RPMI7951 (cell line): ENCODE measurements around the gene ITFG2. TPM values are rescaled to one million over a fixed set of nuclear protein-coding genes. Genes with fewer than 3 reads are reported as not detected.

ENCODE experiments used
- DNase-seq: peaks from one replicate; pipeline ENCODE4 v3.0.0-alpha.2; 2012; ENCODE audit warnings: low read depth
- total RNA-seq: library from RNA; depleted of rRNA; stranded (reverse); fragments of >200 nt; shearing (Covaris generic); gene quantifications from 2 replicates; pipeline ENCODE4 v1.2.3, GENCODE V29; 2014

ITFG2 gene
- total RNA-seq, 1 experiment from 2014 or later = 13.9 TPM

GRCh38 chr12:2832550-2833127 is 20.2 kb downstream of the ITFG2 start:
- no peak for DNase-seq

- DNase-seq = no peak
Observed at GRCh38 chr12:2833327-2833726, 20.9 kb downstream of the ITFG2 start.

GRCh38 chr12:2833810-2834209 is 21.3 kb downstream of the ITFG2 start:
- DNase-seq = no peak

- no peak for DNase-seq
Observed at GRCh38 chr12:2834581-2835491, 22.4 kb downstream of the ITFG2 start, which contains the start of gene NRIP2. NRIP2 (minus strand) TSS chr12:2835035; CDS start chr12:2834983, 52 bp downstream.

GRCh38 chr12:2835691-2836403 is 23.4 kb downstream of the ITFG2 start:
- DNase-seq = no peak

- no peak for DNase-seq
Observed at GRCh38 chr12:2836574-2836973, 24.1 kb downstream of the ITFG2 start.

- DNase-seq = no peak
Observed at GRCh38 chr12:2841056-2841650, 28.7 kb downstream of the ITFG2 start.

GRCh38 chr12:2842948-2843347 is 30.5 kb downstream of the ITFG2 start:
- no peak for DNase-seq

- peak; percentile 16 for DNase-seq
Observed at GRCh38 chr12:2844786-2845185, 32.3 kb downstream of the ITFG2 start.

- DNase-seq = peak; percentile 35
Observed at GRCh38 chr12:2845280-2845679, 32.8 kb downstream of the ITFG2 start.

GRCh38 chr12:2851931-2852330 is 39.5 kb downstream of the ITFG2 start:
- DNase-seq = no peak

- peak; percentile 60 for DNase-seq
Observed at GRCh38 chr12:2853626-2854025, 41.2 kb downstream of the ITFG2 start.

- DNase-seq = no peak
Observed at GRCh38 chr12:2854669-2855453, 42.4 kb downstream of the ITFG2 start.

- DNase-seq = no peak
Observed at GRCh38 chr12:2855546-2855945, 43.1 kb downstream of the ITFG2 start.

- DNase-seq = no peak
Observed at GRCh38 chr12:2856051-2856450, 43.6 kb downstream of the ITFG2 start.

GRCh38 chr12:2857021-2857431 is 44.6 kb downstream of the ITFG2 start, which contains the start of gene TEX52:
TEX52 (minus strand) TSS chr12:2857039; CDS start chr12:2857026, 13 bp downstream.
- no peak for DNase-seq

GRCh38 chr12:2857576-2857975 is 45.1 kb downstream of the ITFG2 start:
- no peak for DNase-seq

- no peak for DNase-seq
Observed at GRCh38 chr12:2858334-2858733, 45.9 kb downstream of the ITFG2 start.

- DNase-seq = no peak
Observed at GRCh38 chr12:2858944-2859421, 46.5 kb downstream of the ITFG2 start.

- no peak for DNase-seq
Observed at GRCh38 chr12:2860170-2860569, 47.7 kb downstream of the ITFG2 start.

- DNase-seq = no peak
Observed at GRCh38 chr12:2862876-2863275, 50.4 kb downstream of the ITFG2 start.
